Mucosa of gallbladder (tissue), 1 donor: Measurements from ENCODE around the gene SMIM21. TPM values are rescaled to one million over a fixed set of nuclear protein-coding genes. Genes with fewer than 3 reads are reported as not detected.

Experiments used
- DNase-seq: peaks from one replicate; pipeline ENCODE4 v3.0.0-alpha.2; 2020; ENCODE audit warnings: low spot score
- total RNA-seq: library from RNA; stranded (reverse); gene quantifications from one replicate; pipeline ENCODE4 v1.2.1, GENCODE V29; 2021
- donor health status: DM: no; HTN: no; CAD: no.

The SMIM21 gene
- total RNA-seq, 1 donor from 2014 or later = not detected

DNA sequence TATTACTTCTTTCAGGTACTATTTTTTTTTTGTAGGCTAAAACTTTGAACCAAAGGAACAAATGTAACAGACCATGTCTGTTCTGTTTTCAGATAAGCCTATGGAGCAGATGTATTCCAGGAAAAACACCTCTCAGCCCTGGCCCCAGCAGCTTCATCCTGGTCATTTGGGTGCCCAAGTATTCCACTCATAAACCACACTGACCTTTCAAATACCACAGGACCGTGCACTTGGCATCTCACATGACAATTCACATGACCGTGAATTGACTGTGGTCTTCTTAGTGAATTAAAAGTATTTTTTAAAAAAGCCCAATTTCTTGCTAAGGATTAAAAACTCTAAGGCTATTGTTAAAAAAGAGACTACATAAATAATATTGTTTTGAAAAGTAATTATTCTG, 50.2 kb downstream of the SMIM21 start:
- no peak for DNase-seq

DNA sequence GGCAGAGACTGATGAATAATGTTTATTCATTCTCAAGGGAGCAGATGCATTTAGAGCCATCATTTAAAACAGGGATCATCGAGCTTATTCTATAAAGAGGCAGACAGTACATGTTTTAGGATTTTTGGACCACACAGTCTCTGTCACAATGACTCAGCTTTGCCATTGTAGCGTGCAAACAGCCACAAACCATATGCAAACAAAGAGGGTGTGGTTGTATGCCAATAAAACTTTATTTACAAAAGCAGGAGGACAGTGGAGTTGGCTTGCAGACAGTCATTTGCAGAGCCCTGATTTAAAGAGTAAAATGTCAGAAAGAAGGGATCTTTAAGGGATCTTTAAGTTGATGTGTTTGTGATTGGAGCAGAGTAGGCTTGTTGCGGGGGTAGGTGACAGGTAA, 51.5 kb downstream of the SMIM21 start:
- no peak for DNase-seq

DNA sequence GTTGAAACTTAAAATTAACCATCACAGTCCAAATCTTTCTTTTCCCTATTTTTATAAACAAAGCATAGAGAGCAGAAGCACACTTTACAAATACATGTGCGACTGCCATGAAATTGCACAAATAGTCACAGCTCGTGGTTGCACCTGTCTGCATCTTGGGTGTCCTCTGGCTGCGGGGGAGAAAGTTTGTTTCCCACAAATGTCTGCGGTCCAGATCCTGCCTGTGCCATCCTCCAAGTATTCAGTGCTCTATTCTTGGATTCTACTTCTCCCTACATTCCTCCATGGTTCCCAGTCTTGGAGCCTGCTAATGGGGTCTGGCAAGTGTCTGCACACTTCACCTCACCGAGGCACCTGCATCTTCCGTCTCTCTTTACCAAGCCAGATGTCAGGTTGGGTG, 52.2 kb downstream of the SMIM21 start:
- DNase-seq = no peak

DNA sequence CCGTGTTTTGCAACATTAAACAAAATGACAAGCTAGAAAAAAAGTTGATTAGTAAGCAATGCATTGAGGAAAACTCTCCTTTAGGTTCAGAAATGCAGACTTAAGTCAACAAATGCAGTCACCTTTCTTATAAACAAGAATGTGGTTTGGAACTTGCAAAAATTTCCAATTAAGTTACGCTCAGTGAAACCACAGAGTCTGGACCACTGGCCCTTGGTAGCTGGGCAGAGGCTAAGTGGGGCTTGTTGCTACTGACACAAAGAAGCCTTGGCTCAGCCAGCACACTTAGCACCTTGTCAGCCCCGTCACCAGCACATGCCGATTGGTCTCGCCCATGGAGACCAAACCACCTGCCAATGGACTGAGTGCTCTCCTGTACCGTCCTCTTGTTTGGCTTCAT, 53.0 kb downstream of the SMIM21 start:
- DNase-seq = no peak

DNA sequence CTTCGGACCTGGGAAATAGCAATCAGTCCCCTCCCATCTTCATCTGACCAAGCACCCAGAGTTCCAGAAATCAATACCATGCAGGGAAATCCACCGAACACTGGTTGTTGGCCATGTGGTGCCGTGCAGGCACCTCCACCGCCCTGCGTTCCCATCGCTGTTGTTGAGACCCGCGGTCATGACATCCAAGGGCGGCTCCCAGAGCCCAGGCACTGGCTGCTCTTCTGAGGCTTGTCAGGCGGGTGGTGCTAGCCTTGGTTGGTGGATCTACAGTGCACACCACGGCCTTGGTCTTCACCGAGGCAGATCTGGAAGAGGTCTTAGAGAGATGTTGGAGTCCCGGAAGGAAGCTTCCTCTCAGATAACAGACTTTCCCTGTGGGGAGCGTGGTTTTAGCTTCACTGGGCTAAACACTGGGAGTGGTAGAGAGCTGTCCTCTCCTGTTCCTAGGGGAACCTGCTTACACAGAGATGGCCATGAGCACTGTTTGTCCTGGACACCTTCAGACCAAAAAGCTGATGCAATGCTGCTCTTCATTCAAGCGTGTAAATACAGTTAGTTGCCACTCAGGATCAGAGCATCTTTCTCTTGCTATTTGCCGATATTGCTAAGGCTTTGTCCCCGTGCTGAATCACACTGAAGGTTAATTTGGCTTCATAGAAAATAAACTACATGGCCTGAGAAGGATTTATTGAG, 58.3 kb downstream of the SMIM21 start:
- no peak for DNase-seq

DNA sequence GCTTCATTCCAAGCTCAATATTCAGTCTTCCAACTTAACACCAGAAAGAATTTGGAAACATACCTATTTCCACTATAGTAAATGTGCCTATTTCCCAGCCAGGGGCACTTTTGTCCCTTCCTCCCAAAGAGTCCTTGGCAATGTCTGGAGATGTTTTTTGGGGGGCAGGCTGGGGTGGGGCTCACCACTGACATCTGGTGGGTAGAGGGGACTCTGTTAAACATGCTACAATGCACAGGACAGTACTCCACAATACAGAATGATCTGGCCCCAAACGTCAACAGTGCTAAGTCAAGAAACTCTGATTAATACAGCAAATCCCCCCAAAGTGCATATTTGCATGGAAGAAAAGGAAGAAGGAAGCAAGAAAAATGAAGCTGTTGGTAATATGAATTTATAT, 61.7 kb downstream of the SMIM21 start:
- DNase-seq = no peak

DNA sequence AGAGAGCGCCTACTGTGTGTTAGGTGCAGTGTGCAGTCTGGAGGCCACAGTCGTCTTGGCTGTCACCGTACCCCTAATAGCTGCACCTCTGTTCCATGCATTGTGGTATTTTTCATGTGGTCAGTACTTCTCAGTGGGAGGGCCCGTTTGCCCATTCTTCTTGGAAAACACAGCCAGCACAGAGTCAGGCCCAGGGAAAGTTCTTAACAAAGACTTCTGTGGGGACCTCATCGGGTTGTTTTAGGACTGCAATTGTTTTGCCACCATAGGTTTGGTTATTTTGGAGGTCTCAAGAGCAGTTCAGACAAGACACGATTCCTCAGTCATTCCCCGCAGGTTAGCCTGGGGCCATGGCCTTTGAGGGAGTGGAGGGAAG, 62.3 kb downstream of the SMIM21 start:
- DNase-seq = no peak

DNA sequence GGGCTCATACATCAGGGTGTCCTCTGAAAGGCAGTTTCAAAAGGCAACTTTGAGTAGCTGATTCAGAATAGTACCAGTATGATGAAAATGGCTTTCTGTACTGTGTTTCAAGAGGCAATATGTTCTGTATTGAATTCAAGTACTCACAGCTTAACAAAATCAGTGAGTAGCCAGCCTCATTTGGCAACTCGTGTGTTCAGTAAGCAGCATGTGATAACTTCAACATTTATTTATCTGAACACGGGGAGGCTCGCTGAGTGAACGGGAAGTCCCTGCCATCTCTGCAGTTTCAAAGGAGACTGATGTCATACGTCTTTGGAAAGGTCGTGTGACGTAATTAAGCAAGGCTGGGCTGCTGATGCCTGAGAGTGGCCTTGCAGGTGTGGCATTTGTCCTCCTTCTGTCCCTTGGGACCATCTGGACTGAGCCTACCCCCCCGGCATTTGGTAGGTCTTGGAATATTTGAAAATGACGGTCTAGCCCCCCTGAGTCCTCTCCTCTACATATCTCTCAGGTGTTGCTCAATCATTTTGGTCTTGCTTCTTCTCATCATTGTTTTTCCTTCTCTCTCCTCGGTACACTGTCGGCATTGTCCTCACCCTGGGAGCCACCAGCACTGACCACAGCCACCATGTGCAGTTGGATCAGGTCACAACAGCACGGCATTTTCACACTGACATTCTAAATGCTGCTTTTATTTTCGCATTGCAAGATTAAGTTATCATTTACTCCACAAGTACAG, 62.8 kb downstream of the SMIM21 start:
- DNase-seq = no peak

DNA sequence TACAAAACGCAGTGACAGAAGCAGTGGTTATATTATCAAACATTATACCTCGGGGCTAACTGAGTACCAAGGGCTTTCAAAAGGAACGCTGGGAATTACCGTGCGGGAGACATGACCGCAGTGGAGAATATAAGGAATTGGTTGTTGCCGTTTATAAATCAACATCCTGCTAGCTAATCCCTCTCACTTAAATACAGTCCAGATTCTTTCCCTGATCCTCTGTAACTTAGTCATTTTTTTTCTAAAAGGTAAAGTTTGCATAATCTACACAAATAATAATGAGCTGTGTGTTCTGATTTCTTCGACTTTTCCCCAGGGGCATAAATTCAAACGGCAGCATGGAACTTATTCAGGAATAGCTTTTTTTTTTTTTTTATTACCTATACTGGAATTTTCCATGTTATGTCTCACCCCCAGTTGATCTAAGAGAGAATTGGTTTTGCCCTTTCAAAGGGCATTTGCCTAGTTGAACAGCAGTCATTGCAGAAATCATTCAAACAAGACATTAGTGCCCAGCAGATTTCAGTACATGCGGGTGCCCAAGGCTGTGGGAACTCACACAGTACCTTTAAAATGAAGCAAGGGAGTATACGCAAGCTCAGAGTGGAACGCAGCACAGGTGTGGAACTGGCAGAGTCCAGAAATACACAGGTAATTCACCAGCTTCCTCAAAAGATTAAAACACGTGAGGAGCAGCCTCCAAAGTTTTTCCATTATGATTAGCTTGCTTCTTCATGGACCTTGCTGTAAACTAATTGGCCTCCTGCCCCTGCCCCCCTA, 63.9 kb downstream of the SMIM21 start:
- DNase-seq = no peak

DNA sequence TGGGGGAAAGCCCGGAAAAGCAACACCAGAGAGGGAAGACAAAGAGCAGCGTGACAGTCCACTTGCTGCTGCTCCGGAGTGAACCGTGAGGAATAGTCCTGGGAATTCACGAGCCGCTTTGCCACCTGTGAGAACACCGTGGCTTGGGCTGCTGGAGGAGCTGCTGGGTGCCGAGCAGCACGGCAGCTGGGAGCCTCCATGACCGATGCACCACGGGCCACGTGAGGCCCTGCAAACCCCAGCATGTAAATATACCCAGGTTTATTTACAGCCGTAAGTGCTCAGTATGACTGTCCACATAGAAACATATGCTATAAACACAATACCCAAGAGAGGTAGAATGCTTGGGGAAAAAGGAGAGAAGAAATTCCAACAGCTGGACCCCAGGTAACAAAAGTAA, 65.1 kb downstream of the SMIM21 start:
- no peak for DNase-seq

DNA sequence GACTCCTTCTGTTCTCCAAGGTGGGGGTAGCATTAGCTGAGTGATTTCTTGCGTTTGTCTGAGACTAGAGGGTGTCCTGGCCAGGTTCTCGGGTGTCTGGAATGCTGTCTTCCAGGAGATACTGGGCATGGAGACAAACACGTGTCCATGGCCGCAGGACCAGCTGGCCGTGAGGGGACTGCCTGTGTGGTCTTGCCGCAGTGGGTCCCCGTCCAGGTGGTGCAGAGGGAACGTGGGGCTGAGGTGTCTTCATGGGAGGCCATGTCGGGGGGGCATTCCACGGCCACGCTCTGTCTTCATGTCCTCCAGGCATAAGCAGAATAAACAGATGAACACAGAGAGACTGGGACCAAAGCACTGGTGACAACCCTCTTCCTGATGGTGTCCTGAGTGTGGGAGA, 66.6 kb downstream of the SMIM21 start:
- no peak for DNase-seq

DNA sequence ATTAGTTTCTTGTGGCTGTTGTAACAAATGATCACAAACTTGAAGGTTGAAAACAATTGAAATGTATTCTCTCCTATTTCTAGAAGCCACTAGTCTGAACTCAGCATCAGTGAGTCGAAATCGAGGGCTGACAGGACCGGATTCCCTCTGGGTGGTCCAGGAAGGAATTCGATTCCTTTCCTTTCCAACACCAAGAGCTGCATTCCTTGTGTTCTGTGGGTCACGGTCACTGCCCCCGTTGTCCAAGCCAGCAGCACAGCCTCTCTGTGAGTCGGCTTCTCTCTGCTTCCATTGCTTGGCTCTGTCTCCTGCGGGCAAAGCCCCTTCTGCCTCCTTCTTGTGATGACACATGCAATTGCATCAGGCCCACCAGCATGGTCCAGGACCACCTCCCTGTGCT, 67.3 kb downstream of the SMIM21 start:
- DNase-seq = no peak

Other genes with a start within 250 kb of the SMIM21 start
- 41.1 TPM for gene PTGR3, start 218.6 kb downstream of the SMIM21 start, total RNA-seq
- gene TSHZ1, start 216.9 kb downstream of the SMIM21 start, total RNA-seq = 32.0 TPM